GM12874 (cell line): ENCODE measurements around the gene CD300LB.

Experiments used
- CTCF ChIP-seq: IDR thresholded peaks from 2 replicates; pipeline ENCODE4 v1.5.1; 2011; ENCODE audit warnings: low read depth, mild to moderate bottlenecking, control low read depth, low read length, moderate library complexity; ENCODE audit not compliant: insufficient read depth

Gene CD300LB

GRCh38 chr17:74478420-74479100 lies 52.7 kb downstream of the CD300LB start:
- no peak for TF ChIP-seq CTCF

GRCh38 chr17:74477411-74477810 lies 53.9 kb downstream of the CD300LB start:
- TF ChIP-seq CTCF = no peak

GRCh38 chr17:74475189-74475588 lies 56.1 kb downstream of the CD300LB start:
- no peak for TF ChIP-seq CTCF

- no peak for TF ChIP-seq CTCF
Observed at GRCh38 chr17:74474043-74474792, 57.1 kb downstream of the CD300LB start.

GRCh38 chr17:74473294-74473693 lies 58.0 kb downstream of the CD300LB start:
- TF ChIP-seq CTCF = no peak

GRCh38 chr17:74472890-74473289 lies 58.4 kb downstream of the CD300LB start:
- TF ChIP-seq CTCF = no peak

GRCh38 chr17:74471341-74471740 lies 59.9 kb downstream of the CD300LB start:
- no peak for TF ChIP-seq CTCF
